Lower lobe of right lung (tissue), 2 donors: ENCODE results near the gene CCNI2. TPM values are rescaled to one million over a fixed set of nuclear protein-coding genes. Genes with fewer than 3 reads are reported as not detected.

Source experiments
- ATAC-seq, 2 donors: fragments of 200-7000 bp; cut with Tn5 transposase; one replicate each; pipeline ENCODE4 v1.9.1; 2020 to 2022; ENCODE audit warnings: mild to moderate bottlenecking in 2 of 2, moderate library complexity in 2 of 2
- DNase-seq: peaks from one replicate; pipeline ENCODE4 v3.0.0-alpha.2; 2020
- H3K27ac ChIP-seq: fragments of 200-600 bp; one replicate; pipeline ENCODE4 v1.8.0; 2022
- H3K27me3 ChIP-seq: fragments of 200-600 bp; one replicate; pipeline ENCODE4 v1.8.0; 2022; ENCODE audit warnings: low read depth
- H3K36me3 ChIP-seq: fragments of 200-600 bp; one replicate; pipeline ENCODE4 v1.8.0; 2022; ENCODE audit warnings: mild to moderate bottlenecking
- H3K4me1 ChIP-seq: fragments of 200-600 bp; one replicate; pipeline ENCODE4 v1.8.0; 2022
- H3K4me3 ChIP-seq: fragments of 200-600 bp; one replicate; pipeline ENCODE4 v1.8.0; 2022; ENCODE audit warnings: mild to moderate bottlenecking
- H3K9me3 ChIP-seq: fragments of 200-600 bp; one replicate; pipeline ENCODE4 v1.8.0; 2022
- CTCF ChIP-seq: fragments of 200-600 bp; IDR thresholded peaks from one replicate; pipeline ENCODE4 v1.8.0; 2022; ENCODE audit warnings: antibody characterized with exemption, mild to moderate bottlenecking
- intact Hi-C: fragments of 100-400 bp; cut with DNase I; formaldehyde crosslinking; loops from one replicate; pipeline ENCODE4 v1.11.0; 2022
- total RNA-seq: library from RNA; stranded (reverse); fragmentation: NEBNext Ultra II Directional; extraction: Animal tissue kit (Norgen Biotek cat#: 25700); gene quantifications from one replicate; pipeline ENCODE4 v1.2.1, GENCODE V29; 2021
- donor health status: DM: no; HTN: yes; CAD: no; lungs with severe emphysema.

Gene CCNI2
- total RNA-seq, 1 donor from 2014 or later = 1.1 TPM

GRCh38 chr5:132754947-132755346 lies 7.7 kb downstream of the CCNI2 start:
- Histone ChIP-seq H3K27ac (no peak overlapping the region), H3K4me3 (no peak overlapping the region), H3K4me1 (no peaks in the 10 kb centered on the region), H3K9me3 (no peaks in the 10 kb centered on the region), H3K27me3 (no peaks in the 10 kb centered on the region), H3K36me3 (peaks cover 36% of the 10 kb centered on the region)
- ATAC-seq (no peak), DNase-seq (no peak)
- intact Hi-C loops = no loop called here
- TF ChIP-seq CTCF = peak; percentile 11

- Histone ChIP-seq H3K4me1 (no peaks in the 10 kb centered on the region), H3K27me3 (no peaks in the 10 kb centered on the region), H3K4me3 (no peak overlapping the region), H3K9me3 (no peaks in the 10 kb centered on the region), H3K27ac (no peak overlapping the region), H3K36me3 (peaks cover 49% of the 10 kb centered on the region)
- ATAC-seq = no peak
- no peak for TF ChIP-seq CTCF
- intact Hi-C loops = no loop called here
- DNase-seq = no peak
Measured at GRCh38 chr5:132756542-132756941, 9.3 kb downstream of the CCNI2 start.

GRCh38 chr5:132758451-132758850 lies 11.2 kb downstream of the CCNI2 start:
- no peak for DNase-seq

GRCh38 chr5:132759114-132760048 lies 12.2 kb downstream of the CCNI2 start:
- Histone ChIP-seq H3K27me3 (no peaks in the 10 kb centered on the region), H3K36me3 (peaks cover 72% of the 10 kb centered on the region), H3K4me3 (no peak overlapping the region), H3K9me3 (no peaks in the 10 kb centered on the region), H3K4me1 (no peaks in the 10 kb centered on the region), H3K27ac (no peak overlapping the region)
- DNase-seq (no peak), ATAC-seq (no peak)
- no peak for TF ChIP-seq CTCF
- intact Hi-C loops = no loop called here

More at GRCh38 chr5:132758451-132758850, 11.2 kb downstream of the CCNI2 start:
- Histone ChIP-seq H3K9me3 (no peaks in the 10 kb centered on the region), H3K27me3 (no peaks in the 10 kb centered on the region), H3K36me3 (peaks cover 63% of the 10 kb centered on the region), H3K4me3 (no peak overlapping the region), H3K27ac (no peak overlapping the region), H3K4me1 (no peaks in the 10 kb centered on the region)
- ATAC-seq = no peak
- intact Hi-C loops = no loop called here
- no peak for TF ChIP-seq CTCF

GRCh38 chr5:132760049-132760420 lies 12.8 kb downstream of the CCNI2 start:
- Histone ChIP-seq H3K27me3 (no peaks in the 10 kb centered on the region), H3K9me3 (no peaks in the 10 kb centered on the region), H3K4me3 (no peak overlapping the region), H3K27ac (no peak overlapping the region), H3K4me1 (no peaks in the 10 kb centered on the region), H3K36me3 (peaks cover 79% of the 10 kb centered on the region)
- TF ChIP-seq CTCF = no peak
- DNase-seq (no peak), ATAC-seq (no peak)
- intact Hi-C loops = no loop called here
